Liver (tissue), 3 donors: ENCODE data around the gene AXDND1.

Experiments
- CTCF ChIP-seq: fragments of 150-350 bp; IDR thresholded peaks from 2 replicates; pipeline ENCODE4 v1.5.1; 2017; ENCODE audit warnings: improper control_type of control experiment, low read depth, low read length; ENCODE audit not compliant: missing input control
- EGR1 ChIP-seq, 2 donors: IDR thresholded peaks; 2 replicates each; pipeline ENCODE4 v1.6.1; 2016 to 2018; ENCODE audit warnings: antibody characterized with exemption in 2 of 2, low read depth in 2 of 2
- FOXA1 ChIP-seq: IDR thresholded peaks from 2 replicates; pipeline ENCODE4 v1.6.1; 2016; ENCODE audit warnings: antibody characterized with exemption
- GABPA ChIP-seq, 2 donors: IDR thresholded peaks in 1 of 2; conservative IDR thresholded peaks in 1 of 2; 2 replicates each; pipeline ENCODE4 v1.6.1; 2016; ENCODE audit warnings: antibody characterized with exemption in 2 of 2, mild to moderate bottlenecking in 1 of 2, moderate library complexity in 1 of 2
- HNF4G ChIP-seq: IDR thresholded peaks from 2 replicates; pipeline ENCODE4 v1.6.1; 2016; ENCODE audit warnings: antibody characterized with exemption
- JUND ChIP-seq, 2 donors: IDR thresholded peaks; 2 replicates each; pipeline ENCODE4 v1.6.1; 2016; ENCODE audit warnings: antibody characterized with exemption in 2 of 2
- RAD21 ChIP-seq, 2 donors: IDR thresholded peaks; 2 replicates each; pipeline ENCODE4 v1.6.1; 2016; ENCODE audit warnings: antibody characterized with exemption in 2 of 2, mild to moderate bottlenecking in 2 of 2
- SP1 ChIP-seq: IDR thresholded peaks from 2 replicates; pipeline ENCODE4 v1.6.1; 2018; ENCODE audit warnings: antibody characterized with exemption, mild to moderate bottlenecking
- TAF1 ChIP-seq: conservative IDR thresholded peaks from 2 replicates; pipeline ENCODE4 v1.6.1; 2016; ENCODE audit warnings: antibody characterized with exemption, mild to moderate bottlenecking
- YY1 ChIP-seq: IDR thresholded peaks from 2 replicates; pipeline ENCODE4 v1.6.1; 2016; ENCODE audit warnings: antibody characterized with exemption, mild to moderate bottlenecking
- TF ChIP-seq, protein P1 (sequence below): IDR thresholded peaks from 2 replicates; pipeline ENCODE4 v1.6.1; 2016; ENCODE audit warnings: antibody characterized with exemption
- TF ChIP-seq, protein P2 (sequence below): IDR thresholded peaks from 2 replicates; pipeline ENCODE4 v1.6.1; 2016; ENCODE audit warnings: antibody characterized with exemption
- donor health status: healthy.
- donor health status: healthy.

DNA sequence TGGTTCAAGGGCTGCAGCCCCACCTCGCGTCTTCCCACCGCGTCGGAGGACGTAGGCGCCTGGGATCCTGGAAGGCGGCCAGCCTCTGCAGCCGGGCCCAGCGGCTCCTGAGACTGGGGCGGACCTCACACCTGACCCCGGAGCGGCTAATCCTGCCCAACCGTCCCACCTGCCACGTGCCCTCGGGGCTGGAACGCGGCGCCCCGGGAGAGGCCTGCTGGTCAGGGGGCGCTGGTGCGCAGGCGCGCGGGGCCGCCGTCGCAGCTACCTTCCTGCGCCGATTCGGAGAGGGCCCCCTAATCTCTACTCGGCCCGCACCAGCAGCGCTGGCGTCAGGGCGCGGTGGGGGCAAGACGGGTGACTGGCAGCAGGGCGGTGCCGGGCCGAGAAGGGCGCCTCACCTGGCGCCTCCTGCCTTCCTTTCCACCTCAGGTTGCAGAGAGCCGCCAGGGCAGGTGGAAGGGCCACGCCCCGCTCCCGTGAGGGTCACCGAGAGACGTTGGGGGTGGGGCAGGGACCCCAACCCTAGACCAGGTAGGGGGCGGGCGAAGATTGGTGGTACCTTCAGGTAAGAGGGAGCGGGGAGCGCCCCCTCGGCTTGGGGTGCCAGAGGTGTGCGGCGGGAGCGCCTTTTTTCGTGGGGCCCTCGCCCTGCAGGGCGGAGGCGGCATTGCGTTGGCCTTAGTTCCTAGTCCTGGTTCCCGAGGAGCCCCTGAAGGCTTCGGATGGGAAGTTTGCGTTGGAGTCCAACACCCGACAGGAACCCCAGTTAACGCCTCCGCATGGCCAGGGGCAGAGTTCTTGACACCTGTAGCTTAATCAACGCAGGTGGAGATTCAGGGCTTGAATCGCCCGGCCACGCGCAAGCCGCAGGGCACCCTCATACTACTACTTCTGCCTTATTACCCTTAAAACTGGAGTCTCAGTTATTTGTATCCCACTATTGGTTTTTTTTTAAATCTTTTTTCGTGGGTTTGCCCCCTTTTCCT is 226.1 kb downstream of the AXDND1 start, which contains the start of gene TDRD5:
- TF ChIP-seq GABPA (IDR thresholded peaks at IDR 0.05 in 1 of 2, conservative IDR thresholded peaks at IDR 0.05 in 1 of 2) (no peak), CTCF (no peak), HNF4G (no peak), YY1 (no peak), FOXA1 (no peak), SP1 (no peak), TAF1 (no peak), JUND (IDR thresholded peaks at IDR 0.05) (no peak), RAD21 (IDR thresholded peaks at IDR 0.05) (no peak), EGR1 (IDR thresholded peaks at IDR 0.05; ENCODE audit: low read depth in 2 of 2) (no peak)
- TF ChIP-seq, protein P1, sequence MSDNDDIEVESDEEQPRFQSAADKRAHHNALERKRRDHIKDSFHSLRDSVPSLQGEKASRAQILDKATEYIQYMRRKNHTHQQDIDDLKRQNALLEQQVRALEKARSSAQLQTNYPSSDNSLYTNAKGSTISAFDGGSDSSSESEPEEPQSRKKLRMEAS: no peak
- TF ChIP-seq, protein P2, sequence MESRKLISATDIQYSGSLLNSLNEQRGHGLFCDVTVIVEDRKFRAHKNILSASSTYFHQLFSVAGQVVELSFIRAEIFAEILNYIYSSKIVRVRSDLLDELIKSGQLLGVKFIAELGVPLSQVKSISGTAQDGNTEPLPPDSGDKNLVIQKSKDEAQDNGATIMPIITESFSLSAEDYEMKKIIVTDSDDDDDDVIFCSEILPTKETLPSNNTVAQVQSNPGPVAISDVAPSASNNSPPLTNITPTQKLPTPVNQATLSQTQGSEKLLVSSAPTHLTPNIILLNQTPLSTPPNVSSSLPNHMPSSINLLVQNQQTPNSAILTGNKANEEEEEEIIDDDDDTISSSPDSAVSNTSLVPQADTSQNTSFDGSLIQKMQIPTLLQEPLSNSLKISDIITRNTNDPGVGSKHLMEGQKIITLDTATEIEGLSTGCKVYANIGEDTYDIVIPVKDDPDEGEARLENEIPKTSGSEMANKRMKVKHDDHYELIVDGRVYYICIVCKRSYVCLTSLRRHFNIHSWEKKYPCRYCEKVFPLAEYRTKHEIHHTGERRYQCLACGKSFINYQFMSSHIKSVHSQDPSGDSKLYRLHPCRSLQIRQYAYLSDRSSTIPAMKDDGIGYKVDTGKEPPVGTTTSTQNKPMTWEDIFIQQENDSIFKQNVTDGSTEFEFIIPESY: no peak
